AG04449 (cell line): ENCODE results near the gene DENND1A.
"Not testable (repeated sequence)": the region's sequence is repeated elsewhere in the genome, so short reads cannot be mapped to it uniquely, and the experiment has no call there.

ENCODE experiments used
- CTCF ChIA-PET: fragments of 350-600 bp; formaldehyde crosslinking; extraction: SDS; loops from one replicate; lab custom pipeline; 2021; ENCODE audit warnings: antibody characterized with exemption; lab: Yijun Ruan, JAX
- POLR2A ChIA-PET: fragments of 400-600, 350-600 bp; formaldehyde crosslinking; extraction: SDS; loops from one replicate; lab custom pipeline; 2020; ENCODE audit warnings: antibody characterized with exemption, inconsistent platforms; lab: Yijun Ruan, JAX
- DNase-seq: peaks from one replicate; pipeline ENCODE4 v3.0.0-alpha.2; 2010; ENCODE audit warnings: low read depth, low spot score
- H3K4me3 ChIP-seq: 2 replicates; pipeline ENCODE4 v1.5.1; 2011; ENCODE audit warnings: low read depth, mild to moderate bottlenecking, control low read depth, low read length
- TF ChIP-seq, protein P1 (sequence below): IDR thresholded peaks from one replicate; pipeline ENCODE4 v1.5.1; 2011; ENCODE audit warnings: mild to moderate bottlenecking, moderate library complexity, low read length, control low read depth, inconsistent platforms; ENCODE audit not compliant: insufficient read depth; ENCODE audit errors: missing control alignments

DENND1A gene

GRCh38 chr9:123952641-123953495 lies 22.9 kb upstream of the DENND1A start:
- TF ChIP-seq, protein P1, sequence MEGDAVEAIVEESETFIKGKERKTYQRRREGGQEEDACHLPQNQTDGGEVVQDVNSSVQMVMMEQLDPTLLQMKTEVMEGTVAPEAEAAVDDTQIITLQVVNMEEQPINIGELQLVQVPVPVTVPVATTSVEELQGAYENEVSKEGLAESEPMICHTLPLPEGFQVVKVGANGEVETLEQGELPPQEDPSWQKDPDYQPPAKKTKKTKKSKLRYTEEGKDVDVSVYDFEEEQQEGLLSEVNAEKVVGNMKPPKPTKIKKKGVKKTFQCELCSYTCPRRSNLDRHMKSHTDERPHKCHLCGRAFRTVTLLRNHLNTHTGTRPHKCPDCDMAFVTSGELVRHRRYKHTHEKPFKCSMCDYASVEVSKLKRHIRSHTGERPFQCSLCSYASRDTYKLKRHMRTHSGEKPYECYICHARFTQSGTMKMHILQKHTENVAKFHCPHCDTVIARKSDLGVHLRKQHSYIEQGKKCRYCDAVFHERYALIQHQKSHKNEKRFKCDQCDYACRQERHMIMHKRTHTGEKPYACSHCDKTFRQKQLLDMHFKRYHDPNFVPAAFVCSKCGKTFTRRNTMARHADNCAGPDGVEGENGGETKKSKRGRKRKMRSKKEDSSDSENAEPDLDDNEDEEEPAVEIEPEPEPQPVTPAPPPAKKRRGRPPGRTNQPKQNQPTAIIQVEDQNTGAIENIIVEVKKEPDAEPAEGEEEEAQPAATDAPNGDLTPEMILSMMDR = no peak
- no peak for DNase-seq
- H3K4me3 ChIP-seq = no peak overlapping the region
- ChIA-PET CTCF (interaction anchor here (0.7 to 1.2 kb wide), 2 partner anchors 9 to 14 kb away, joined by 3 read pairs; no protein-coding TSS in a partner anchor), POLR2A (no interaction called here)

GRCh38 chr9:123948286-123948685 lies 18.4 kb upstream of the DENND1A start:
- CTCF ChIA-PET = no interaction called here
- DNase-seq = no peak
- TF ChIP-seq, protein P1 = no peak
- POLR2A ChIA-PET = no interaction called here
- no peak overlapping the region for H3K4me3 ChIP-seq

GRCh38 chr9:123947326-123947725 lies 17.4 kb upstream of the DENND1A start:
- DNase-seq = no peak
- CTCF ChIA-PET = no interaction called here
- H3K4me3 ChIP-seq = no peak overlapping the region
- TF ChIP-seq, protein P1 = no peak
- POLR2A ChIA-PET = no interaction called here

DNA sequence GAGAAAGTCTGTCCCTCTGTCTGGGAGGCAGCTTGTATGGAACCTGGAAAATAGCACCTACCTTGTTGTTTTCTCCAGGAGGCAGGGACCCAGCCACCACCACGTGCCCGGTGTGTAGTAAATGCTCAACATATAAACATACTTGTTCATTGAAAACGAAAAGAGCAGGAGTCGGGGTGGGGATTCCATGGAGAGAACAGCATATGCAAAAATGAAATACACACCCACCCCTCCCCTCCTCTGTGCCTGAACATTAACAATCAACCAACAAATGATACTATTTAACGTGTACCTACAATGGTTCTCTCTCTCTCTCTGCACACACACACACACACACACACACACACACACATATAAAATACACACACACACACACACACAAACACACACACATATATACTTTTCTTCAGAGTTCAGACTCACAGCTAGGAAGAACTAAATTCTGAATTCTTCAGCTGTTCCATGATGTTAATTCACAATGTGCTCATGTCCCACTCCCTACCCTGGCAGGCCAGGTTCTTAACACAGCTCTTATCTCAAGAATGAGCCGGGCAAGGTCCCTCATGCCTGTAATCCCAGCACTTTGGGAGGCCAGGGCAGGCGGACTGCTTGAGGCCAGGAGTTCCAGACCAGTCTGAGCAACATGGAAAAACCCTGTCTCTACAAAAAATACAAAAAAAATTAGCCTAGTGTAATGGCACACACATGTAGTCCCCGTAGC lies 16.3 kb upstream of the DENND1A start:
- ChIA-PET POLR2A (interaction anchor here (0.7 kb wide), 1 partner anchor 577 kb away, joined by 3 read pairs; no protein-coding TSS in a partner anchor), CTCF (no interaction called here)
- no peak for DNase-seq
- TF ChIP-seq, protein P1 = no peak
- no peak overlapping the region for H3K4me3 ChIP-seq

- ChIA-PET CTCF (no interaction called here), POLR2A (no interaction called here)
- TF ChIP-seq, protein P1 = no peak
- no peak for DNase-seq
- H3K4me3 ChIP-seq = no peak overlapping the region
Observed at GRCh38 chr9:123945532-123945931, 15.6 kb upstream of the DENND1A start.

DNA sequence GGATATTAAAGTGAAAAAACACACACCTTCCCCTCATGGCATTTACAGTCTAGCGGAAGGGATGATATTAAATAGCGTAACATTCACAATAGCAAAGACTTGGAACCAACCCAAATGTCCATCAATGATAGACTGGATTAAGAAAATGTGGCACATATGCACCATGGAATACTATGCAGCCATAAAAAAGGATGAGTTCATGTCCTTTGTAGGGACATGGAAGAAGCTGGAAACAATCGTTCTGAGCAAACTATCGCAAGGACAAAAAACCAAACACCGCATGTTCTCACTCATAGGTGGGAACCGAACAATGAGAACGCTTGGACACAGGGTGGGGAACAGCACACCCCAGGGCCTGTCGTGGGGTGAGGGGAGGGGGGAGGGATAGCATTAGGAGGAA lies 14.5 kb upstream of the DENND1A start:
- H3K4me3 ChIP-seq, CTCF ChIA-PET, DNase-seq, POLR2A ChIA-PET: not testable (repeated sequence)
